MCF 10A (cell line): ENCODE measurements around the gene ZFAND3. TPM values are rescaled to one million over a fixed set of nuclear protein-coding genes. Genes with fewer than 3 reads are reported as not detected.

Experiments
- BruUV-seq: library from RNA; stranded (reverse); fragments of 400-500 nt; replicated peaks from 2 replicates; lab custom pipeline; 2021; lab: Mats Ljungman, UMichigan
- CTCF ChIA-PET: fragments of 300-600 bp; sonication (Branson Sonifier 250); formaldehyde crosslinking; extraction: SDS; loops from one replicate; lab custom pipeline; 2021; ENCODE audit warnings: antibody characterized with exemption, inconsistent platforms; lab: Yijun Ruan, JAX
- POLR2A ChIA-PET: fragments of 300-600, 350-650 bp; sonication (Branson Sonifier 250); formaldehyde crosslinking; extraction: SDS; loops from one replicate; lab custom pipeline; 2020; ENCODE audit warnings: antibody characterized with exemption, inconsistent platforms; lab: Yijun Ruan, JAX
- DNase-seq: peaks from one replicate; pipeline ENCODE4 v3.0.0-alpha.2; 2018; ENCODE audit not compliant: unreplicated experiment
- H3K27ac Mint-ChIP-seq: one replicate; pipeline ENCODE4 v1.8.0; 2022; ENCODE audit warnings: mild to moderate bottlenecking, low read depth, mixed read lengths; ENCODE audit not compliant: unreplicated experiment
- H3K27me3 Mint-ChIP-seq: one replicate; pipeline ENCODE4 v1.8.0; 2022; ENCODE audit warnings: mixed read lengths; ENCODE audit not compliant: insufficient read depth, unreplicated experiment
- H3K36me3 Mint-ChIP-seq: one replicate; pipeline ENCODE4 v1.8.0; 2022; ENCODE audit warnings: mild to moderate bottlenecking, moderate library complexity, mixed read lengths; ENCODE audit not compliant: insufficient read depth, unreplicated experiment
- H3K4me1 Mint-ChIP-seq: one replicate; pipeline ENCODE4 v1.8.0; 2022; ENCODE audit warnings: mixed read lengths; ENCODE audit not compliant: insufficient read depth, unreplicated experiment
- H3K4me3 Mint-ChIP-seq: one replicate; pipeline ENCODE4 v1.8.0; 2022; ENCODE audit warnings: mild to moderate bottlenecking, moderate library complexity, mixed read lengths; ENCODE audit not compliant: unreplicated experiment
- H3K9me3 Mint-ChIP-seq: one replicate; pipeline ENCODE4 v1.8.0; 2022; ENCODE audit warnings: mixed read lengths; ENCODE audit not compliant: unreplicated experiment
- CTCF ChIP-seq: fragments of 200-600 bp; IDR thresholded peaks from one replicate; pipeline ENCODE4 v1.8.0; 2022; ENCODE audit warnings: antibody characterized with exemption, mild to moderate bottlenecking; ENCODE audit not compliant: unreplicated experiment
- intact Hi-C: fragments of 100-400 bp; cut with micrococcal nuclease; formaldehyde crosslinking; loops from 2 replicates; pipeline ENCODE4 v1.14.1; 2022
- total RNA-seq: library from RNA; stranded (reverse); gene quantifications from 2 replicates; pipeline ENCODE4 v1.2.3, GENCODE V29; 2022

The ZFAND3 gene
- total RNA-seq, 1 experiment from 2014 or later = 100 TPM

- no peak overlapping the region for H3K27ac Mint-ChIP-seq
- H3K4me3 Mint-ChIP-seq = no peak overlapping the region
- intact Hi-C loops = no loop called here
- H3K36me3 Mint-ChIP-seq = no peaks in the 10 kb centered on the region
- no peak for TF ChIP-seq CTCF
- H3K9me3 Mint-ChIP-seq = peaks cover 7% of the 10 kb centered on the region
- H3K27me3 Mint-ChIP-seq = no peaks in the 10 kb centered on the region
- POLR2A ChIA-PET = interaction anchor here (0.6 to 2.3 kb wide), 8 partner anchors 9 to 77 kb away, joined by 3 to 8 read pairs (median 4); no protein-coding TSS in a partner anchor
- peaks cover 22% of the 10 kb centered on the region for H3K4me1 Mint-ChIP-seq
- DNase-seq = no peak
- BruUV-seq = no TSS peak
- CTCF ChIA-PET = interaction anchor here (0.7 kb wide), 1 partner anchor 20 kb away, joined by 3 read pairs; no protein-coding TSS in a partner anchor
These were observed 78.4 kb downstream of the ZFAND3 start for GRCh38 chr6:37897818-37898515.

GRCh38 chr6:37903351-37904340, 84.1 kb downstream of the ZFAND3 start:
- Mint-ChIP-seq H3K27me3 (no peaks in the 10 kb centered on the region), H3K4me3 (no peak overlapping the region), H3K36me3 (peaks cover 4% of the 10 kb centered on the region), H3K4me1 (no peaks in the 10 kb centered on the region), H3K27ac (no peak overlapping the region), H3K9me3 (no peaks in the 10 kb centered on the region)
- no peak for DNase-seq
- ChIA-PET POLR2A (interaction anchor here (0.8 to 2.1 kb wide), 7 partner anchors 9 to 85 kb away, joined by 3 to 7 read pairs (median 3); no protein-coding TSS in a partner anchor), CTCF (interaction anchor here (0.6 to 0.7 kb wide), 2 partner anchors 108 to 212 kb away, joined by 3 read pairs; no protein-coding TSS in a partner anchor)
- no TSS peak for BruUV-seq
- no peak for TF ChIP-seq CTCF
- intact Hi-C loops = no loop called here

- Mint-ChIP-seq H3K36me3 (peaks cover 4% of the 10 kb centered on the region), H3K4me3 (no peak overlapping the region), H3K9me3 (no peaks in the 10 kb centered on the region), H3K27ac (no peak overlapping the region), H3K4me1 (no peaks in the 10 kb centered on the region), H3K27me3 (no peaks in the 10 kb centered on the region)
- ChIA-PET POLR2A (no interaction called here), CTCF (no interaction called here)
- BruUV-seq = no TSS peak
- DNase-seq = no peak
- no peak for TF ChIP-seq CTCF
- intact Hi-C loops = no loop called here
These were observed 85.1 kb downstream of the ZFAND3 start for GRCh38 chr6:37904590-37904989.
